BJ (cell line): ENCODE data around the gene NHS. TPM values are rescaled to one million over a fixed set of nuclear protein-coding genes. Genes with fewer than 3 reads are reported as not detected.

Experiments
- CTCF ChIA-PET: fragments of 350-600 bp; formaldehyde crosslinking; extraction: SDS; loops from one replicate; lab custom pipeline; 2021; ENCODE audit warnings: antibody characterized with exemption, inconsistent platforms; lab: Yijun Ruan, JAX
- POLR2A ChIA-PET: fragments of 300-600 bp; sonication (Branson Sonifier 250); formaldehyde crosslinking; extraction: SDS; loops from one replicate; lab custom pipeline; 2021; ENCODE audit warnings: antibody characterized with exemption; lab: Charles Lee
- DNase-seq: peaks from one replicate; pipeline ENCODE4 v3.0.0-alpha.2; 2011; ENCODE audit warnings: low read depth
- H3K27me3 ChIP-seq: 2 replicates; pipeline ENCODE4 v1.6.0; 2011; ENCODE audit warnings: low read length; ENCODE audit not compliant: control insufficient read depth, insufficient read depth
- H3K36me3 ChIP-seq: 2 replicates; pipeline ENCODE4 v1.5.1; 2011; ENCODE audit warnings: low read length; ENCODE audit not compliant: control insufficient read depth, insufficient read depth
- H3K4me3 ChIP-seq: 2 replicates; pipeline ENCODE4 v1.5.1; 2011; ENCODE audit warnings: low read depth, mild to moderate bottlenecking, control low read depth, low read length
- CTCF ChIP-seq: IDR thresholded peaks from 2 replicates; pipeline ENCODE4 v1.5.1; 2011; ENCODE audit warnings: low read depth, mild to moderate bottlenecking, control low read depth, inconsistent platforms, low read length, moderate library complexity; ENCODE audit not compliant: insufficient read depth
- polyA plus RNA-seq: library from polyadenylated mRNA; depleted of rRNA; stranded (reverse); fragments of >200 nt; gene quantifications from 2 replicates; pipeline ENCODE4 v1.2.3, GENCODE V29; 2011

NHS gene
- polyA plus RNA-seq, 1 experiment: 2.2 TPM

DNA sequence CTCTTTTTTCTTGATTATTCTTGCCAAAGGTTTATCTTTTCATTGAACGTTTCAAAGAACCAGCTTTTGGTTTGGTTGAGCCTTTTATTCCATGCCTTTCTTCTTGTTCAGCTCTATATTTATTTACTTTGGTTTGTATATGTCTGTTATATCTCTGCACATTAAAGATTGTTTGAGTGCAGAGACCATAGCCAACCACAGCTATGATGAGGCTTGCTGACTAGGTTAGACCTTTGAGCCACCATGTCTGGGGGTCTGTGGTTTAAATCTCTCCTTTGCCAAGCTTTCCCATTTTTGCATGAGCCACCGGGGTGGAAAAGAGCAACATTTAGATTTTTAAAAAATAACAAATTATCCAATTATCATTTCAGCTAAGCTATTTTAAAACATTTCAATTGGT lies 96.1 kb downstream of the NHS start:
- Histone ChIP-seq H3K36me3 (no peaks in the 10 kb centered on the region), H3K4me3 (no peak overlapping the region), H3K27me3 (no peaks in the 10 kb centered on the region)
- ChIA-PET CTCF (no interaction called here), POLR2A (no interaction called here)
- TF ChIP-seq CTCF: no peak
- DNase-seq: no peak

DNA sequence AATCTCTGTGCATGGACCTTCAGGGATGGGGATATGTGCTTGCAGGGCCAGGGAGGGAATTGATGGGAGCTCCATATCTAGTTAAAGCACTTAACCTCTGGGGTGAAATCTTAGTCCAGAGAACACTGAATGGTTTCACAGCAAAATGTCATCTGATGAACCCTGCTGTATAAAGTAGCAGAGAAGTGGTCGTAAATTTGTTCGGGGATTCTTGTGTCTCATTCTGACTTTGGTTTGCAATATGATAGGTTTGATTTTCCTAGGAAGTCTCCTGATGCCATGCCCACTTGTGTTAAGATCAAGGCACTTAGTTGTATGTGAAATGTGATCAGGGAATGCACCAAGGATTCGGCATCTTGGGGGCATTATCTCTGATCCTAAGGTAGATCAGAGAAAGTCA lies 96.9 kb downstream of the NHS start:
- TF ChIP-seq CTCF: no peak
- Histone ChIP-seq H3K27me3 (no peaks in the 10 kb centered on the region), H3K4me3 (no peak overlapping the region), H3K36me3 (no peaks in the 10 kb centered on the region)
- CTCF ChIA-PET: no interaction called here
- DNase-seq: no peak
- POLR2A ChIA-PET: no interaction called here

GRCh38 chrX:17472424-17472823 lies 97.4 kb downstream of the NHS start:
- DNase-seq: no peak
- TF ChIP-seq CTCF: no peak
- Histone ChIP-seq H3K4me3 (no peak overlapping the region), H3K27me3 (no peaks in the 10 kb centered on the region), H3K36me3 (no peaks in the 10 kb centered on the region)
- CTCF ChIA-PET: no interaction called here
- POLR2A ChIA-PET: no interaction called here

- DNase-seq: no peak
- ChIA-PET POLR2A (no interaction called here), CTCF (no interaction called here)
- H3K4me3 ChIP-seq: no peak overlapping the region
- H3K27me3 ChIP-seq: no peaks in the 10 kb centered on the region
- H3K36me3 ChIP-seq: no peaks in the 10 kb centered on the region
- no peak for TF ChIP-seq CTCF
These were observed 98.0 kb downstream of the NHS start for GRCh38 chrX:17473021-17473420.

- POLR2A ChIA-PET: no interaction called here
- Histone ChIP-seq H3K36me3 (no peaks in the 10 kb centered on the region), H3K27me3 (no peaks in the 10 kb centered on the region), H3K4me3 (no peak overlapping the region)
- CTCF ChIA-PET: no interaction called here
- peak; percentile 18 for DNase-seq
- TF ChIP-seq CTCF: no peak
These were observed 99.9 kb downstream of the NHS start for GRCh38 chrX:17474892-17475291.
